ENCODE data around the gene ALK.
"Not testable (repeated sequence)": the region's sequence is repeated elsewhere in the genome, so short reads cannot be mapped to it uniquely, and the experiment has no call there.

Gene ALK

GRCh38 chr2:29755829-29756228 lies 165.6 kb downstream of the ALK start:
- no peak for DNase-seq (ENCODE audit: low read depth)

DNA sequence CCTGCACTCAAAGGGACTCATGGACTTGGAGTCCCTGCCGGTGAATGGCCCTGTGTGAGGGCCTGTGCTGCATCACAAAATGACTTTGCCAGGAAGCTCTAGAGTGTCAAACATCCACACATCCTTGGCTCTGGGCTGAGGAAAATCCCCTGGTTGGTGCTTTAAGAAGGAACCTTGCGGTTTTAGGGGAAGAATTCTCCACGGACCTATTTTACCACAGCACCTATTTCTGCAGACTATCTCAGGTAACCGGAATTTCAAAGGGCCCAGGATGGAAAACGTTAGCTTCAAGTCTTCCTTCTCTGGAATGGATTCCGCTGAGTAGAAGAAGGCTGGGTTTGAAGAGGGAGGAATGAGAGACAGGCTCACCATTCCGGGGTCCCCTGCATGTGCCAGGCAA lies 166.2 kb downstream of the ALK start:
- DNase-seq (ENCODE audit: low read depth) = no peak

DNA sequence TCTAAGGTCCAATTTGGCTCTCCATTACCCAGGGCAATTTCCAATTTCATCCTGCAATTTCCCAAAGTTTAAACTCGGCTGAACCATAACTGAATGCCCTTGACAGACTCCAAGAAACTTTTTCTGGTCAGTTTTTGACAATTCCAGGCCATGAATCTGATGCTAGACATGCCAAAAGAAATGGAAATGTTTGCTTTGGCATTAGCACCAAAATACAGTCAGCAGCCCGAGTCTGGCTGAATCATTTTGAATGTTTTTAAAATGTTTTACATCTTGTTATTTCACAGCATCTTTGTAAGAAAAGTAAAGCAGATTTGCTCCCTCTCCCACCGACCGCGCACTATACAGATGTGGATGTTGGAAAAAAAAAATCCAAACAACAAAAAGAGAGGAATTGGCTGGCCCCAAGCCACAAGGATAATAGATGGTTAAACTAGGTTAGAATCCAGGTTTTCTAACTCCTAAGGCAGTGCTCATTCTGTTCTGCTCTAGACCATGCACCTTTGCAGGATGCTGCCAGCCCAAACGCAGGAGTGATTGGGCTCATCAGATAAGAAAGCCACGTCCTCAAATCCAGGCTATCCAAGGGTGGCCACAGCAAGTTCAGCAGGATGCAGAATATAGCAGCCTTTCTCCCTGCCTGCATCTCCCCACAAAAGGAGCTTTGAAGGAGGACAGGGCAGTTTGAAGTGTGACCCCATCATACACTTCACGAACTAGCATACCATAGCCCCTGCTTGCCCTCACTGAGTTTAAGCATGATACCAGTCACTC lies 167.5 kb downstream of the ALK start:
- no peak for DNase-seq (ENCODE audit: low read depth)

- DNase-seq (ENCODE audit: low read depth) = no peak
These were observed 170.0 kb downstream of the ALK start for GRCh38 chr2:29751390-29751789.

DNA sequence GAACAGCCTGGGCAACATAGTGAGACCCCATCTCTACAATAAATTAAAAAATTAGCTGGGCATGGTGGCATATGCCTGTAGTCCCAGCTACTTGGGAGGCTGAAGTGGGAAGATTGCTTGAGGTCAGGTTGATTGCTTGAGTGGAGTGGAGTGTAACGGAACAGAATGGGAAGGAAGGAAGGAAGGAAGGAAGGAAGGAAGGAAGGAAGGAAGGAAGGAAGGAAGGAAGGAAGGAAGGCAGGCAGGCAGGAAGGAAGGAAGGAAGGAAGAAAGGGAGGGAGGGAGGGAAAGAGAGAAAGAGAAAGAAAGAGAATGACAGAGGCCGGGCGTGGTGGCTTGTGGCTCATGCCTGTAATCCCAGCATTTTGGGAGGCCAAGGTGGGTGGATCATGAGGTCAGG lies 170.9 kb downstream of the ALK start:
- not testable (repeated sequence) for DNase-seq (ENCODE audit: low read depth)

DNA sequence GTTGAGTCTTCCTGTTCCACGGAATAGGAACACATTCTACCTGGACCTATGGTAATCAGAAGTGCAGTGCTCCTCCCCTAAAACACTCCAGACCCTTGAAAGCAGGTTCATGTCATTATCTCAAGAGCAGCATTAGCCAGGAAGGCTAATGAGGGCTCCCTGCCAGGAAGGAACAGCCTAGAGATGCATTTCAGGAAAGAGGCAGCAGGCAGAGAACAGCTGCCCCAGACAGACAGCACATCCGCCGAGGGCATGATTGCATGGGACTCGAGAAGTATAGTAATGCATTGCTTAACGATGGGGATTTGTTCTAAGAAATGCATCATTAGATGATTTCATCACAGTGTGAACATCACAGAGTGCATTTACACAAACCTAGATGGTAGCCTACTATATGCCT lies 171.5 kb downstream of the ALK start:
- no peak for DNase-seq (ENCODE audit: low read depth)

- no peak for DNase-seq (ENCODE audit: low read depth)
These were observed 172.3 kb downstream of the ALK start for GRCh38 chr2:29749041-29749440.

DNA sequence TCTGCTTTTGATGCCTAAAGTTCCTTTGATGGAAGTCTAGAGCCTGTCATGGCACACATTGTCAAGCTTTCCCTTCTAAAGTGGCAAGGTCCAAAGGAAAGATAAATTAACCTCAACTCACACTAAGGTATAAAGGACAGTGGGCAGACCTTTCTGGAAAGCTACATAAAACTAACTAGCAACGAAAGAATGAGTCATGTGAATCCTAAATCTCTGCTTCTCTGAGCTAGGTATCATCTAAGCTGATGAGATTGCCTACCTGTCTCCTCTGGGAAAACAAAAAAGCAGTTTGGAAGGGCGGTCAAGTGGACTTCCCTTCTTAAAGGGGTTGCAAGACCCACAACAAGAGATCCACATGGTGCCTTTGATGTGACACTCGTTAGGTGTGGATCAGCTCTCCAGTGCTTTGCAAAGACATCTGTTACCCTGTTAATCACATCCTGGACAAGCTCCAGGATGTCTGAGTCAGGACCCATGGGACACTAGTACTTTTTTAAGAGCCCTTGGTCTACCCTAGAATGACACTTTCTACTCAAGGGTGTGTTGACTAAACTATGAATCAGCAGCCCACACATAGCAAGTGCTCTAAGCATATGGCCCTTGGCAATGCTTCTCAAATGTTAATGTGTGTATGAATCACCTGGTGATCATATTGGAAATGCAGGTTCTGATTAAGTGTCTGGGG lies 173.5 kb downstream of the ALK start:
- no peak for DNase-seq (ENCODE audit: low read depth)

GRCh38 chr2:29744976-29745375 lies 176.4 kb downstream of the ALK start:
- no peak for DNase-seq (ENCODE audit: low read depth)

GRCh38 chr2:29743516-29743915 lies 177.9 kb downstream of the ALK start:
- DNase-seq (ENCODE audit: low read depth) = no peak

DNA sequence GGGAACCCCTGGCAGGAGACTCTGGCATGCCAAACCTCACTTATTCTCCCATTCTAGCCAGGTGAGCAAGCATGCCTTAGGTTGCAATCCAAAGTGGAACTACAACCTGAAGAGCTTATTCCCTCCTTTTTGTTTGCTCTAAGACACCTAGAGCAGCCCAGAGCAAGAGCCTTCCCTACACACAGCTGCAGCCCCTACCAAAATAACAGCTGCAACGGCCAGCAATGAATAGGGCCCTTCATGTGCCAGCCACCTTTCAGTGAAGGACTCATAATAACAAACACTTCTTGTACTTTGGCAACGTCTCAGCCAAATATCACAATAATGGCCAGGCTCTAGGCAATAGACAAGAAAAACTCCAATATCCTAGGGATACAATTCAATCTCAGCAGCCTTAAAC lies 178.7 kb downstream of the ALK start:
- DNase-seq (ENCODE audit: low read depth) = no peak

GRCh38 chr2:29741132-29741531 lies 180.3 kb downstream of the ALK start:
- no peak for DNase-seq (ENCODE audit: low read depth)

DNA sequence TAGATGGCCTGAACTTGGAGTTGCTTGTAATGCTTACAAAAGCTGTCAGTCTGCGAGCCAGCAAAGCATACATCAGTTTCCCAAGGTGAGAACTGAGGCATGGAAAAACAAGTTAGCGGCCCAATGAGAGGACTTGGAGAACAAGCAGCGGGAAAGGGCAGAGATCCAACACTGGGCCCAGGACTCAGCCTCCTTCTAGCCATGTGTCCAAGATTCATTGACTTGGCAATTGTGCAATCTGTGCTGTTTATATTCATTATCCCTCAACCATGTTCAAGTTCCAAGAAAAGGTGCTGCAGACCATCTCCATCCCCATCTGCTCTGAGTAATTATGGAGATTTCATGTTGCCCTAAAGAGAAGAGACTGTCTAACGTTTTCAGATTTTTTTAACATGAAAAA lies 187.4 kb downstream of the ALK start:
- DNase-seq (ENCODE audit: low read depth) = no peak

DNA sequence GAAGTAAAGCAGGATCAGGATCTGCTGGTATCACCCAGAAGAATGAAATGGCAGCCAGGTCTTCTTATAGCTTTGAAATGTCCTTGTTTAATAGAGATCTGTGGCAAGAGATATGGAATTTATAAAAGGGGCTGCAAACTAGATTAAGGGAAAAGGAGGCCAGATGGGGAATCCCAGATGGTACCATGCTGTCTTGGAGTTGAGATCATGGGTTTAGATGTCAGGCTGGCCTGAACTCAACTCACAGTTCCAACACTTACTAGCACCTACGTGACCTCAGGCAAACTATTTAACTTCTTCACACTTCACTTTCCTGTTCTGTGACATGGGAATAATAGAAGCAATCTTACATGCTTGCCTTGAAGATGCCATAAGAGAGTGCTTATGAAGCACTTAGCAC lies 188.2 kb downstream of the ALK start:
- no peak for DNase-seq (ENCODE audit: low read depth)

GRCh38 chr2:29731948-29732347 lies 189.4 kb downstream of the ALK start:
- DNase-seq (ENCODE audit: low read depth) = no peak

- no peak for DNase-seq (ENCODE audit: low read depth)
These were observed 191.5 kb downstream of the ALK start for GRCh38 chr2:29729932-29730331.

DNA sequence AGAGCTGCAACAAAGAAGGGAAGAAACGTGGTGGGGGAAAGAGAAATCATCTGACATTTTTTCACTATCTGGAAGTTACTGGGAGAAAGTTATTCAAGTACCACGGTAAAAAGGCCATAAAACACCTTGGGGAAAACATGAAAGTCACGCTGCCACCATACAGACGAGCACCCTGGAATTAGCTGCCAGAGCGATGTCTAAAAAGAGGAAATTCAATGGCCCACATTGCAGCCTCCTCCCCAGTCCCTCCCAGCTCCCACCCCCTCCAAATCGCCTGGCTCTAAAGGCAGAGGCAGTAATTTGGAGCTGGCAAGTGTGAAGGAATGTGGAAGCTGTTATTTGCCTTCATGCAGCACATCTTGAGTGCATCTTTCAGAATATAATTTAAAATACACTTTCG lies 192.0 kb downstream of the ALK start:
- no peak for DNase-seq (ENCODE audit: low read depth)

DNA sequence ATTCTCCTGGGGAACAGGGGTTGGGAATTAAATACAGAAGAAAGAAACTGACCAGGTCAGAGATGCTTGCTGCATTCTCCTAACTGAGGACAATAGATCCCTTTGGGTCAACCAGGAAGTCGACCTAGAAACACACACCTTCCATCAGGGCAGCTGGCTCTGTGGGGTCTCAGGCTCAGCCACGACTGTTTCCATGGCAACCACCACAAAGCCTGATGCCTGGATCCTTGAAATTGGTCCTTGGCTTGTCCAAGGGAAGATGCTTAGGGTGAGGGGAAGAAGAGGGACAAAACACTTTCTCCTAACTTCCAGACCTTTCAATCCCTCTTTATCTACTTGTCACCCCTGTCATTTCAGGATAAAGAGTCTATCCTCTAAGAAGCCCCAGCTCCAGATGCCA lies 194.4 kb downstream of the ALK start:
- no peak for DNase-seq (ENCODE audit: low read depth)

DNA sequence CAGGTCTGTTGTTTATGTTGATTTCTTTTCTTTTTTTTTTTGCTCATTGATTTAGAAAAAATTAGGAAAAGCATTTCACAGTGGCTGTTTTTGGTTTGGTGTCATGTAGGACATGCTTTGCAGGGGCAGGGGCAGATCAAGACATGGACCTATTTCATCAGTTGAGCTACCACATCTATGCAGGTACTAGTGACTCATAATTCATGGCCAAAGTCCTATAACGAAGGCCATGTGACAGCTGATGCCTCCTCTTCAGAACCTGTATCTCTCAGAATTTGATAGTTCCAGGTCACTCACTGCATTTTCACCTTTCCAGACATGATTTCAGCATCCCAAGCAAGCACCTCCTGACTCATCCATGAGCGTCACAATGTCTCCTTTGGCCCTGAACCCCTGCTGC lies 195.8 kb downstream of the ALK start:
- no peak for DNase-seq (ENCODE audit: low read depth)

- no peak for DNase-seq (ENCODE audit: low read depth)
These were observed 197.1 kb downstream of the ALK start for GRCh38 chr2:29724282-29724681.

DNA sequence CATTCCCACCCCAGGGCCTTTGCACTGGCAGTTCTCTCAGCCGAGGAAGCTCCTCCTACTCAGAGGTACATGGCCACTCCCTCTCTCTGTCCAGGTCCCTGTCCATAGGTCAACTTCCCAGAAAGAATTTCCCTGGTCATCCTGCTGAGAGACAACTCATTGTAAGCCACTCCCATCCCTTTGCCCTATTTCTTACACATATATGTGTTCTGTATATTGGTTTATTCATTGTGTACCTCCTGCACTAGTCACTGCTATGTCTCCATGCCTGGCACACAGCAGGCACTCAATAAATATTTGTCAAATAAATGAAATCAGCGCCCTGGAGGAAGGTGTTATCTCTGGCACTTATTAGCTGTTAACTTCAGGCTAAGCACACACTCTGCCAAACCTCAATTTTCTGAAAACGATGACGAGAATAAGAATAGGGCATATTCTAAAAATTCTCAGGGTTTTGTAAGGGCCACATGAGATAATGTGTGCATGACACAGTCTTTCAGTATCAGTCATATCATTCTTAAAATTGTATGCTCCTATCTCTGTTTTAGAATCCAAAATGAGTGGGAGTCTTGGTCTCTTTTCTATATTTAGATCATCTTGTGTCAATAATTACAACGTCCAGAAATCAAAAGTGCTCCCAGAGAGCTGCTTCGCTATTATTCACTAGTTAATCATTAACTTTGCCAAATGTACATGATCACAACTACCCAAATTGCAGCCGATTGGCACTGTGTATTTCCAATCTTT lies 198.0 kb downstream of the ALK start:
- no peak for DNase-seq (ENCODE audit: low read depth)

DNA sequence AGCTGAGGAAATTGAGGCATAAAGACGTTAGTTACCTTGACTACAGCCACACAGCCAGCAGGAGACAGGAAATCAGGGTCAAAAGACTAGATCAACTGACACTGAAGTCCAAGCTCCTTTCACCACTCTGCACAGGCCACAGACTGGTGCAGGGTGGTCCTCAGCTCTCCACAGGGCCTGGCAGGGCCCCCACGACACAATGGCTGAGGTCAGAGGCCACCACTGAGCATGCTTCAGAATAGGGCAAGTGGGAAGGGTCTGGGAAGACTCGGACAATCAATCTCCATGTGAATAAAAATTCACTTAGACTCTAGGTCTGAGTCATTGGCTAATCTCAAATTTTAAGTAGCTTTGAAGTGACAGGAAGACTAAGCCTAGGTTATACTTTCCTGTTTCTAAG lies 201.7 kb downstream of the ALK start:
- DNase-seq (ENCODE audit: low read depth) = no peak

DNA sequence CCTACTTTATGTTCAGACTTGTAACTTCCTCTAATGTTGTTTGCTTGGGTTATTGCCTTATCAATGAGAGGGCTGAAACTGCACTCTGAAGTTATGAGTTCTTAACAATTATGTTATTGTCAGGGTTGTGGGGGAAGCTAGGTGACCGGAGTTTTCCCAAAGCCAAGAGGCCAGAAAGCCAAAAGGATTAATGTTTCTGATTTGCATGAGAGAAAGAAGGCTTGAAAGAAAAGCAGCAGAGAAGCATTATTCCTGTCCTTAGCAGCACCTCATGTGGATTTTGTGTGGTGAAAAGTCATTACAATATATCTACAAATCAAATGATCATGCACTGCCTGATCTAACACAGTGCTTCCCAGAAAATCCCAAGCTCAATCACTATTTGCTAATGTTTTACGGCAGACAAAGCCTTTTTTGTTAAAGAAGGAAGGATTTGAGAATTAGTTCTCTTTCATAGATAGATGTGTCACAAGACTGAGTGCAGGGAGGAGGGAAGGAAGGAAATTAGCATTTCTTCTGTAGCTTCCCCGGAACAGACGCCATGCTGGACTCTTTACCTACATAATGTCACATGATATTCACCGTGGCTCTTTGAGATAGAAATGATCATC lies 203.2 kb downstream of the ALK start:
- DNase-seq (ENCODE audit: low read depth) = no peak
